Erythroblast (primary cell): ENCODE results near the gene SORL1.

Source experiments
- GATA1 ChIP-seq: IDR thresholded peaks from 2 replicates; pipeline ENCODE4 v1.6.1; 2011; ENCODE audit warnings: low read depth, mild to moderate bottlenecking, control low read depth, low read length, moderate library complexity
- POLR2A ChIP-seq: IDR thresholded peaks from 2 replicates; pipeline ENCODE4 v1.6.1; 2011; ENCODE audit warnings: mild to moderate bottlenecking, low read length

- no peak for TF ChIP-seq POLR2A
- no peak for TF ChIP-seq GATA1
Observed at GRCh38 chr11:121559606-121560200, 107.6 kb downstream of the SORL1 start.
